Measurements from ENCODE around the gene ASIC2. TPM values are rescaled to one million over a fixed set of nuclear protein-coding genes. Genes with fewer than 3 reads are reported as not detected.

Gene ASIC2
- total and polyA plus RNA-seq, 9 of the 15 experiments (the other 6 are each of a cell fraction or from before 2014, with no cell fraction given): not detected

DNA sequence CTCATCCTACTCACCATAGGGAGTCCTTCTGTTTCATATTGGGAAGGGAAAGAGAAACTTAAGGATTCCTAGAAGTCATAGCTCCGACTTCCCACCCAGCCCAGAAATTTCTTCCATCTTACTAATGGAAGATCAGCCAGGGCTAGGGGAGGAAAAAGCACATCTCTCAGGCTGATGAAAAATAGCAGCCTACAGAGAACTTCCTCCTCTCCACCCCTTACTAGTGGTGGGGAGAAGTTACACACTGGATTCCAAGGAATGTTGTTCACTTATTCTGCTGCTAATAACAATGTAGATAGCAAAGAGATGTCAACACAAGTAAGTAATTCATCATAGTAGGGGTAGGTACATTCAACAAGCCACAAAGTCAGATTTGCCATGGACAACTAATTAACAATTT is 207.1 kb downstream of the ASIC2 start:
- TF ChIP-seq CREBBP (IDR thresholded peaks at IDR 0.05; ENCODE audit: low read depth, low read length): no peak
- no peak for TF ChIP-seq ZFP1 (CRISPR knock-in tag; IDR thresholded peaks at IDR 0.05)
- TF ChIP-seq KLF1 (tag; IDR thresholded peaks at IDR 0.05): no peak
- TF ChIP-seq BDP1 (IDR thresholded peaks at IDR 0.05; ENCODE audit: insufficient read depth, insufficient read length): no peak
- no peak for TF ChIP-seq SP1 (CRISPR knock-in tag; IDR thresholded peaks at IDR 0.05)
- TF ChIP-seq, protein P1, sequence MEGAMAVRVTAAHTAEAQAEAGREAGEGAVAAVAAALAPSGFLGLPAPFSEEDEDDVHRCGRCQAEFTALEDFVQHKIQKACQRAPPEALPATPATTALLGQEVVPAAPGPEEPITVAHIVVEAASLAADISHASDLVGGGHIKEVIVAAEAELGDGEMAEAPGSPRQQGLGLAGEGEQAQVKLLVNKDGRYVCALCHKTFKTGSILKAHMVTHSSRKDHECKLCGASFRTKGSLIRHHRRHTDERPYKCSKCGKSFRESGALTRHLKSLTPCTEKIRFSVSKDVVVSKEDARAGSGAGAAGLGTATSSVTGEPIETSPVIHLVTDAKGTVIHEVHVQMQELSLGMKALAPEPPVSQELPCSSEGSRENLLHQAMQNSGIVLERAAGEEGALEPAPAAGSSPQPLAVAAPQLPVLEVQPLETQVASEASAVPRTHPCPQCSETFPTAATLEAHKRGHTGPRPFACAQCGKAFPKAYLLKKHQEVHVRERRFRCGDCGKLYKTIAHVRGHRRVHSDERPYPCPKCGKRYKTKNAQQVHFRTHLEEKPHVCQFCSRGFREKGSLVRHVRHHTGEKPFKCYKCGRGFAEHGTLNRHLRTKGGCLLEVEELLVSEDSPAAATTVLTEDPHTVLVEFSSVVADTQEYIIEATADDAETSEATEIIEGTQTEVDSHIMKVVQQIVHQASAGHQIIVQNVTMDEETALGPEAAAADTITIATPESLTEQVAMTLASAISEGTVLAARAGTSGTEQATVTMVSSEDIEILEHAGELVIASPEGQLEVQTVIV (CRISPR knock-in tag; IDR thresholded peaks at IDR 0.05; ENCODE audit: borderline replicate concordance): no peak
- no peak for TF ChIP-seq CHD1 (IDR thresholded peaks at IDR 0.05; ENCODE audit: low read length)
- no peak for TF ChIP-seq CBX8 (IDR thresholded peaks at IDR 0.05; ENCODE audit: borderline replicate concordance, extremely low read depth, low read depth, low read length, poor library complexity, severe bottlenecking)
- H3K36me3 ChIP-seq (ENCODE audit: control insufficient read depth, insufficient read depth, low read length): no peaks in the 10 kb centered on the region
- no peak overlapping the region for H3K4me2 ChIP-seq (ENCODE audit: insufficient read depth, low read length)
- ATAC-seq (no peak), FAIRE-seq (no peak), DNase-seq (ENCODE audit: extremely low read depth in 1 of 4, low spot score in 3 of 4) (no peak)
- H4K20me1 ChIP-seq (replicated peaks; ENCODE audit: control insufficient read depth, insufficient read depth, low read length): no peaks in the 10 kb centered on the region; the same call in 1 of the 2 replicates
- no peak overlapping the region for H3K4me3 ChIP-seq
- in situ Hi-C loops (cut with MboI): no loop called here
- no peaks in the 10 kb centered on the region for H3K79me2 ChIP-seq (ENCODE audit: control insufficient read depth, insufficient read depth, low read length)
- no peak overlapping the region for H3K9ac ChIP-seq (ENCODE audit: insufficient read depth in 1 of 2, low read depth in 2 of 2, low read length in 2 of 2)
- H2AFZ ChIP-seq (ENCODE audit: low read depth, low read length): no peak overlapping the region
- H3K27me3 ChIP-seq (ENCODE audit: control insufficient read depth in 2 of 2, insufficient read depth in 2 of 2, low read length in 2 of 2): no peaks in the 10 kb centered on the region; a peak in 1 of 5 replicates
- POLR2A ChIA-PET: no interaction called here
- CTCF ChIA-PET (ENCODE audit: low intra/inter-chr PET ratio): no interaction called here
- H3K9me3 ChIP-seq (replicated peaks; ENCODE audit: control insufficient read depth, insufficient read depth, low read depth, low read length): no peaks in the 10 kb centered on the region
- intact Hi-C loops (cut with micrococcal nuclease): no loop called here
- WGBS (ENCODE audit: insufficient coverage, low coverage, missing lambda C conversion rate): 0% methylated on average over 1 of the region's 1 CpG
- no peaks in the 10 kb centered on the region for H3K4me1 ChIP-seq (replicated peaks in 1 of 2; ENCODE audit: control insufficient read depth in 2 of 2, insufficient read depth in 2 of 2, low read length in 2 of 2)
- BruUV-seq (replicated peaks): no TSS peak
- no peaks in the 10 kb centered on the region for H3K9me1 ChIP-seq (ENCODE audit: control insufficient read depth, insufficient read depth, low read length)
- no peak overlapping the region for H3K27ac ChIP-seq (ENCODE audit: extremely low read depth, low read depth, low read length)
